Breast epithelium (tissue), 3 donors: ENCODE measurements around the gene VANGL1.

ENCODE experiments used
- CTCF ChIP-seq, 3 donors: fragments of 450-650 bp; IDR thresholded peaks; one replicate each; pipeline ENCODE4 v1.5.1; 2016 to 2017; ENCODE audit warnings: antibody characterized with exemption in 3 of 3, mild to moderate bottlenecking in 3 of 3, moderate library complexity in 3 of 3
- POLR2A ChIP-seq: fragments of 450-650 bp; IDR thresholded peaks from one replicate; pipeline ENCODE4 v1.6.1; 2016; ENCODE audit warnings: antibody characterized with exemption, mild to moderate bottlenecking, moderate library complexity

GRCh38 chr1:115666702-115667101 is 24.9 kb downstream of the VANGL1 start:
- TF ChIP-seq CTCF (IDR thresholded peaks at IDR 0.05) (no peak), POLR2A (no peak)
